Endothelial cell of umbilical vein (primary cell): ENCODE results near the gene COL18A1. TPM values are rescaled to one million over a fixed set of nuclear protein-coding genes. Genes with fewer than 3 reads are reported as not detected.

Experiments
- BruUV-seq: library from RNA; stranded (reverse); fragments of 400-500 nt; replicated peaks from 2 replicates; lab custom pipeline; 2021; lab: Mats Ljungman, UMichigan
- CTCF ChIA-PET: fragments of 300-600, 350-600 bp; sonication (Branson Sonifier 250); formaldehyde crosslinking; loops from one replicate; lab custom pipeline; 2021; ENCODE audit warnings: antibody characterized with exemption, inconsistent platforms; lab: Charles Lee
- POLR2A ChIA-PET: fragments of 300-600, 350-600 bp; sonication (Branson Sonifier 250); formaldehyde crosslinking; loops from one replicate; lab custom pipeline; 2021; ENCODE audit warnings: antibody characterized with exemption, inconsistent platforms; lab: Charles Lee
- DNase-seq: peaks from one replicate; pipeline ENCODE4 v3.0.0-alpha.2; 2011; ENCODE audit warnings: low read depth, low spot score
- FAIRE-seq: peaks from 2 replicates; lab custom pipeline; 2011; peaks lifted over from hg19 to GRCh38; lab: Jason Lieb, UNC
- H2AFZ ChIP-seq: 2 replicates; pipeline ENCODE4 v1.6.0; 2012; ENCODE audit warnings: low read depth, low read length, control low read depth, inconsistent platforms
- H3K27ac ChIP-seq: 2 replicates; pipeline ENCODE4 v1.5.1; 2011; ENCODE audit warnings: low read depth, mild to moderate bottlenecking, control low read depth, low read length, moderate library complexity; ENCODE audit not compliant: insufficient read depth
- H3K27me3 ChIP-seq, 2 experiments: 2 replicates each; pipeline versions ENCODE4 v1.6.0 to v1.6.1; 2011; ENCODE audit warnings: low read length in 2 of 2, mixed read lengths in 1 of 2; ENCODE audit not compliant: control insufficient read depth in 2 of 2, insufficient read depth in 2 of 2
- H3K36me3 ChIP-seq, 2 experiments: 2 replicates in 1 of 2; 3 replicates in 1 of 2; pipeline ENCODE4 v1.5.1; 2011; ENCODE audit warnings: low read length in 2 of 2, mild to moderate bottlenecking in 1 of 2, moderate library complexity in 1 of 2; ENCODE audit not compliant: control insufficient read depth in 2 of 2, insufficient read depth in 2 of 2; ENCODE audit errors: extremely low read depth in 1 of 2
- H3K4me1 ChIP-seq: 3 replicates; pipeline ENCODE4 v1.5.1; 2011; ENCODE audit warnings: mild to moderate bottlenecking, low read length; ENCODE audit not compliant: control insufficient read depth, insufficient read depth; ENCODE audit errors: extremely low read depth
- H3K4me2 ChIP-seq: 2 replicates; pipeline ENCODE4 v1.6.1; 2011; ENCODE audit warnings: low read length, control low read depth, mixed read lengths; ENCODE audit not compliant: insufficient read depth
- H3K4me3 ChIP-seq, 3 experiments: fragments of 200-600 bp in 1 of 3; sonication (generic), shearing (Covaris generic) in 1 of 3; replicated peaks in 1 of 3; 2 replicates each; pipeline ENCODE4 v1.5.1; 2011 to 2016; ENCODE audit warnings: control low read depth in 3 of 3, low read length in 3 of 3, mild to moderate bottlenecking in 2 of 3, inconsistent platforms in 1 of 3, low read depth in 1 of 3, moderate library complexity in 1 of 3; ENCODE audit not compliant: insufficient read depth in 1 of 3
- H3K79me2 ChIP-seq: 2 replicates; pipeline ENCODE4 v1.6.0; 2012; ENCODE audit warnings: low read length, inconsistent platforms; ENCODE audit not compliant: control insufficient read depth, insufficient read depth
- H3K9ac ChIP-seq: replicated peaks from 2 replicates; pipeline ENCODE3; 2011; ENCODE audit warnings: low read length, control low read depth; ENCODE audit not compliant: insufficient read depth; ENCODE audit errors: extremely low read depth
- H3K9me1 ChIP-seq: replicated peaks from 3 replicates; pipeline ENCODE4 v1.6.0; 2011; ENCODE audit warnings: mild to moderate bottlenecking, low read length; ENCODE audit not compliant: control insufficient read depth, insufficient read depth; ENCODE audit errors: extremely low read depth
- H3K9me3 ChIP-seq: replicated peaks from 2 replicates; pipeline ENCODE4 v1.5.1; 2012; ENCODE audit warnings: low read length, inconsistent platforms; ENCODE audit not compliant: control insufficient read depth, insufficient read depth
- H4K20me1 ChIP-seq: replicated peaks from 2 replicates; pipeline ENCODE3; 2011; ENCODE audit warnings: mild to moderate bottlenecking, low read length; ENCODE audit not compliant: control insufficient read depth, insufficient read depth; ENCODE audit errors: extremely low read depth
- CTCF ChIP-seq, 2 donors: IDR thresholded peaks; 1 replicate in 1 of 2; 2 replicates in 1 of 2; pipeline ENCODE4 v1.5.1; 2011; ENCODE audit warnings: low read length in 2 of 2, mild to moderate bottlenecking in 2 of 2, moderate library complexity in 2 of 2, control low read depth in 1 of 2, inconsistent platforms in 1 of 2, low read depth in 1 of 2; ENCODE audit not compliant: insufficient read depth in 1 of 2; ENCODE audit errors: extremely low read depth in 1 of 2
- EZH2 ChIP-seq: IDR thresholded peaks from 2 replicates; pipeline ENCODE4 v1.6.1; 2012; ENCODE audit warnings: borderline replicate concordance, low read depth, mild to moderate bottlenecking, moderate library complexity, low read length, inconsistent platforms; ENCODE audit not compliant: severe bottlenecking
- FOS ChIP-seq: IDR thresholded peaks from 2 replicates; pipeline ENCODE4 v1.6.1; 2011; ENCODE audit warnings: mild to moderate bottlenecking, low read length, moderate library complexity, borderline replicate concordance; ENCODE audit not compliant: insufficient read depth
- GATA2 ChIP-seq: IDR thresholded peaks from 2 replicates; pipeline ENCODE4 v1.7.0; 2011; ENCODE audit warnings: low read depth, mild to moderate bottlenecking, moderate library complexity, mixed read lengths, low read length; ENCODE audit not compliant: insufficient read length, insufficient read depth
- JUN ChIP-seq: IDR thresholded peaks from 2 replicates; pipeline ENCODE4 v1.6.1; 2011; ENCODE audit warnings: borderline replicate concordance, low read depth; ENCODE audit not compliant: insufficient read length, insufficient read depth
- MAX ChIP-seq: IDR thresholded peaks from 2 replicates; pipeline ENCODE4 v1.6.1; 2011; ENCODE audit not compliant: insufficient read depth, insufficient read length
- MYC ChIP-seq: IDR thresholded peaks from one replicate; pipeline ENCODE4 v1.6.1; 2011; ENCODE audit warnings: mild to moderate bottlenecking, low read depth, low read length
- POLR2A ChIP-seq: IDR thresholded peaks from 2 replicates; pipeline ENCODE4 v1.6.1; 2012; ENCODE audit warnings: low read depth, mild to moderate bottlenecking, control low read depth, low read length
- POLR2AphosphoS5 ChIP-seq: IDR thresholded peaks from 2 replicates; pipeline ENCODE4 v1.6.1; 2012; ENCODE audit warnings: low read depth, mild to moderate bottlenecking, control low read depth, low read length, moderate library complexity; ENCODE audit not compliant: insufficient read depth
- dilution Hi-C: fragments of 300-500 bp; cut with MboI; formaldehyde crosslinking; loops from one replicate; pipeline ENCODE4 v1.15.0; 2019; ENCODE audit warnings: low sequenced_read_pairs; ENCODE audit not compliant: extremely low pct_ligation_motif_present
- intact Hi-C: fragments of 100-400 bp; cut with micrococcal nuclease; formaldehyde crosslinking; loops from one replicate; pipeline ENCODE4 v1.10.0; 2022
- polyA plus RNA-seq, 4 experiments: library from polyadenylated mRNA; depleted of rRNA in 3 of 4; stranded (reverse) in 3 of 4; unstranded in 1 of 4; fragments of >200 nt; gene quantifications; 2 replicates each; pipeline versions ENCODE4 v1.2.1 to v1.2.3, GENCODE V29; 2011 to 2012; ENCODE audit warnings: missing spikeins in 1 of 4
- total RNA-seq: library from RNA; stranded (reverse); gene quantifications from 2 replicates; pipeline ENCODE4 v1.2.3, GENCODE V29; 2021

Gene COL18A1
- total and polyA plus RNA-seq, 2 donors (not counting 3 experiments of a cell fraction or from before 2014, with no cell fraction given) = 198 to 252 TPM

- Histone ChIP-seq H4K20me1 (no peaks in the 10 kb centered on the region), H2AFZ (no peak overlapping the region), H3K4me2 (no peak overlapping the region), H3K27me3 (no peaks in the 10 kb centered on the region), H3K9me1 (no peaks in the 10 kb centered on the region), H3K9me3 (no peaks in the 10 kb centered on the region), H3K4me1 (peaks cover 24% of the 10 kb centered on the region), H3K27ac (no peak overlapping the region), H3K9ac (no peak overlapping the region), H3K79me2 (peaks cover 52% of the 10 kb centered on the region), H3K4me3 (no peak overlapping the region), H3K36me3 (peaks cover 0 to 4% of the 10 kb centered on the region in 2 experiments)
- TF ChIP-seq MAX (no peak), POLR2A (no peak), MYC (no peak), FOS (no peak), POLR2AphosphoS5 (no peak), JUN (no peak), CTCF (IDR thresholded peaks at IDR 0.05; ENCODE audit: extremely low read depth in 1 of 2, insufficient read depth in 1 of 2, low read depth in 1 of 2, low read length in 2 of 2) (no peak), GATA2 (no peak), EZH2 (no peak)
- no peak for DNase-seq
- dilution Hi-C loops (no loop called here), intact Hi-C loops (loop anchor here (2.0 to 10.0 kb wide), 2 partner anchors 17 to 61 kb away; no protein-coding TSS in a partner anchor)
- POLR2A ChIA-PET = no interaction called here
- no TSS peak for BruUV-seq
- FAIRE-seq = no peak
- CTCF ChIA-PET = interaction anchor here (1.1 kb wide), 1 partner anchor 246 kb away, joined by 3 read pairs; no protein-coding TSS in a partner anchor
Observed at GRCh38 chr21:45535341-45536081, 130.5 kb downstream of the COL18A1 start.
